Fibroblast of lung (primary cell): ENCODE results near the gene ANGPTL2. TPM values are rescaled to one million over a fixed set of nuclear protein-coding genes. Genes with fewer than 3 reads are reported as not detected.

Source experiments
- DNase-seq, 2 donors: peaks; one replicate each; pipeline versions ENCODE4 v3.0.0 to v3.0.0-alpha.2; 2010; ENCODE audit warnings: low read depth in 2 of 2
- H2AFZ ChIP-seq: 2 replicates; pipeline ENCODE4 v1.5.1; 2012; ENCODE audit warnings: low read length, control low read depth, inconsistent platforms
- H3K27ac ChIP-seq: 2 replicates; pipeline ENCODE4 v1.5.1; 2011; ENCODE audit warnings: low read length, control low read depth; ENCODE audit not compliant: insufficient read depth
- H3K27me3 ChIP-seq: 2 replicates; pipeline ENCODE4 v1.5.1; 2011; ENCODE audit warnings: mild to moderate bottlenecking, low read length; ENCODE audit not compliant: control insufficient read depth, insufficient read depth
- H3K36me3 ChIP-seq: 2 replicates; pipeline ENCODE4 v1.5.1; 2011; ENCODE audit warnings: low read length; ENCODE audit not compliant: control insufficient read depth, insufficient read depth
- H3K4me1 ChIP-seq: 2 replicates; pipeline ENCODE4 v1.5.1; 2011; ENCODE audit warnings: low read length; ENCODE audit not compliant: control insufficient read depth, insufficient read depth; ENCODE audit errors: extremely low read depth
- H3K4me2 ChIP-seq: 2 replicates; pipeline ENCODE4 v1.5.1; 2011; ENCODE audit warnings: low read length, control low read depth; ENCODE audit not compliant: insufficient read depth; ENCODE audit errors: extremely low read depth
- H3K4me3 ChIP-seq, 4 experiments: fragments of 200-600 bp in 1 of 4; sonication (generic) in 1 of 4; replicated peaks in 1 of 4; 2 replicates each; pipeline ENCODE4 v1.5.1; 2011 to 2016; ENCODE audit warnings: low read length in 4 of 4, low read depth in 3 of 4, mild to moderate bottlenecking in 3 of 4, control low read depth in 2 of 4, inconsistent platforms in 1 of 4, mixed read lengths in 1 of 4; ENCODE audit not compliant: insufficient read depth in 1 of 4; ENCODE audit errors: control extremely low read depth in 1 of 4
- H3K79me2 ChIP-seq: 2 replicates; pipeline ENCODE4 v1.5.1; 2012; ENCODE audit warnings: mild to moderate bottlenecking, low read length, inconsistent platforms; ENCODE audit not compliant: control insufficient read depth, insufficient read depth
- H3K9ac ChIP-seq: 2 replicates; pipeline ENCODE4 v1.5.1; 2011; ENCODE audit warnings: mild to moderate bottlenecking, low read length, control low read depth; ENCODE audit not compliant: insufficient read depth
- H3K9me3 ChIP-seq: 2 replicates; pipeline ENCODE4 v1.5.1; 2012; ENCODE audit warnings: low read depth, low read length; ENCODE audit not compliant: control insufficient read depth, insufficient read depth
- H4K20me1 ChIP-seq: 2 replicates; pipeline ENCODE4 v1.5.1; 2011; ENCODE audit warnings: low read length; ENCODE audit not compliant: control insufficient read depth, insufficient read depth; ENCODE audit errors: extremely low read depth
- EZH2 ChIP-seq: IDR thresholded peaks from 2 replicates; pipeline ENCODE4 v1.5.1; 2012; ENCODE audit warnings: low read length, control low read depth, mild to moderate bottlenecking; ENCODE audit errors: missing control alignments
- polyA plus RNA-seq, 2 donors: library from polyadenylated mRNA; depleted of rRNA in 1 of 2; stranded (reverse) in 1 of 2; unstranded in 1 of 2; fragments of >200 nt; gene quantifications; 2 replicates each; pipeline ENCODE4 v1.2.1, GENCODE V29; 2011 to 2012; ENCODE audit warnings: missing spikeins in 1 of 2
- total RNA-seq: library from RNA; depleted of rRNA; stranded (reverse); fragments of >200 nt; gene quantifications from 2 replicates; pipeline ENCODE4 v1.2.1, GENCODE V29; 2014
- TF ChIP-seq, protein P1 (sequence below), 2 donors: IDR thresholded peaks in 1 of 2; conservative IDR thresholded peaks in 1 of 2; 1 replicate in 1 of 2; 2 replicates in 1 of 2; pipeline ENCODE4 v1.5.1; 2011 to 2012; ENCODE audit warnings: low read length in 2 of 2, control low read depth in 1 of 2, inconsistent platforms in 1 of 2, low read depth in 1 of 2, mild to moderate bottlenecking in 1 of 2

The ANGPTL2 gene
- total and polyA plus RNA-seq, 2 donors (not counting 1 experiment from before 2014, with no cell fraction given) = 128 to 163 TPM

DNA sequence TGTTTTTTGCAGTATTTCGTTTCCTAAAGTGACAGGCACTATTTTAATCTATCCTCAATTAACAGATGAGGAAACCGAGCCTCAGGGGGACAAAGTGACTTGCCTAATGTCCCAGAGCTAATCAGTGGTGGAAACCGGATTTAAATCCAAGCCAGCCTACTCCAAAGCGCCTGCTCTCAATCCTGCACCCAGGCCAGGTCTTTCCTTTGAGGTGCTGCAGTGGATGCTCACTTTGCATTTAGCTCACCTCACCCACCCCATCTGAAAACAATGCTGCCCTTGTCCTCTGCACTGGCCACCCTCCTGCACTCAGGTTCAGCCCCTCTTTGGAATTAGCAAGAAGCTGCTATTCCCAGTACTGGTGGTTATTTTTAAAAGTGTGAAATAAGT is 16.0 kb downstream of the ANGPTL2 start:
- Histone ChIP-seq H3K4me1 (peaks cover 8% of the 10 kb centered on the region), H3K36me3 (peaks cover 20% of the 10 kb centered on the region), H3K79me2 (no peaks in the 10 kb centered on the region), H4K20me1 (no peaks in the 10 kb centered on the region), H2AFZ (no peak overlapping the region), H3K27ac (no peak overlapping the region), H3K9me3 (no peaks in the 10 kb centered on the region), H3K4me2 (no peak overlapping the region), H3K27me3 (no peaks in the 10 kb centered on the region), H3K4me3 (no peak overlapping the region), H3K9ac (no peak overlapping the region)
- no peak for DNase-seq
- no peak for TF ChIP-seq EZH2
- TF ChIP-seq, protein P1, sequence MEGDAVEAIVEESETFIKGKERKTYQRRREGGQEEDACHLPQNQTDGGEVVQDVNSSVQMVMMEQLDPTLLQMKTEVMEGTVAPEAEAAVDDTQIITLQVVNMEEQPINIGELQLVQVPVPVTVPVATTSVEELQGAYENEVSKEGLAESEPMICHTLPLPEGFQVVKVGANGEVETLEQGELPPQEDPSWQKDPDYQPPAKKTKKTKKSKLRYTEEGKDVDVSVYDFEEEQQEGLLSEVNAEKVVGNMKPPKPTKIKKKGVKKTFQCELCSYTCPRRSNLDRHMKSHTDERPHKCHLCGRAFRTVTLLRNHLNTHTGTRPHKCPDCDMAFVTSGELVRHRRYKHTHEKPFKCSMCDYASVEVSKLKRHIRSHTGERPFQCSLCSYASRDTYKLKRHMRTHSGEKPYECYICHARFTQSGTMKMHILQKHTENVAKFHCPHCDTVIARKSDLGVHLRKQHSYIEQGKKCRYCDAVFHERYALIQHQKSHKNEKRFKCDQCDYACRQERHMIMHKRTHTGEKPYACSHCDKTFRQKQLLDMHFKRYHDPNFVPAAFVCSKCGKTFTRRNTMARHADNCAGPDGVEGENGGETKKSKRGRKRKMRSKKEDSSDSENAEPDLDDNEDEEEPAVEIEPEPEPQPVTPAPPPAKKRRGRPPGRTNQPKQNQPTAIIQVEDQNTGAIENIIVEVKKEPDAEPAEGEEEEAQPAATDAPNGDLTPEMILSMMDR (conservative IDR thresholded peaks at IDR 0.05 in 1 of 2, IDR thresholded peaks at IDR 0.05 in 1 of 2; ENCODE audit: low read depth in 1 of 2, low read length in 2 of 2) = no peak

DNA sequence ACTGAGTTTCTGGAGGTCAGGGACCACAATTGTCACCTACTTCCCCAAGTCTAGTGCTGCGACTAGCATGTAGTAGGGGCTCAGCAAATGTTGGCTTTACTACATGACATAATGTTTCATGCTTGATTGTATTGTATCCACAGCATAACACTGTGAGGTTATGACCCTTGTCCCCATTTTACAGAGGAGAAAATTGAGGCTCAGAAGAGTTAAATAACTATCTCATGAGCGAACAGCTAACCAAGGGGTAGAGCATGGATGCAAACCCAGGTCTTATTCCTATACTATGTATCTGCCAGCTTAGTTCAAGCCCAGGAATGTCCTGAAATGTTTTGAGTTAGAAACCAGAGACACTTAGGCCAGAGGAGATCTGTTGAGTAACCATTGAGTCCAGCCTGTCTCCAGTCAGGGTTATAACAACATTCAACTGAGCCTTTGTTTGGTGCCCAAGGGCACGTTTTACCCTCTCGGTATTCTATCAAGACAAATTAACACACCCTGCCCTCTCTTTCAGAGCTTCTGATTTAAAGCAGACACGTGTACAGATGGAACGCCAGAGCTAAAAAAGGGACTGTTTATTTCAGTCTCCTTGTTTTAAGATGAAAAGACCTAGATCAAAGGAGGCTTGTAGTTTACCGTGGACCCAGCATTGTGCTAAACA is 16.5 kb downstream of the ANGPTL2 start:
- no peaks in the 10 kb centered on the region for H3K27me3 ChIP-seq
- H3K27ac ChIP-seq = no peak overlapping the region
- H2AFZ ChIP-seq = no peak overlapping the region
- H3K36me3 ChIP-seq = peaks cover 23% of the 10 kb centered on the region
- no peak for TF ChIP-seq EZH2
- TF ChIP-seq, protein P1 (conservative IDR thresholded peaks at IDR 0.05 in 1 of 2, IDR thresholded peaks at IDR 0.05 in 1 of 2; ENCODE audit: low read depth in 1 of 2, low read length in 2 of 2) = no peak
- H4K20me1 ChIP-seq = no peaks in the 10 kb centered on the region
- no peak for DNase-seq
- no peak overlapping the region for H3K4me3 ChIP-seq
- H3K4me2 ChIP-seq = no peak overlapping the region
- H3K79me2 ChIP-seq = no peaks in the 10 kb centered on the region
- H3K9me3 ChIP-seq = no peaks in the 10 kb centered on the region
- no peak overlapping the region for H3K9ac ChIP-seq
- H3K4me1 ChIP-seq = peaks cover 8% of the 10 kb centered on the region

DNA sequence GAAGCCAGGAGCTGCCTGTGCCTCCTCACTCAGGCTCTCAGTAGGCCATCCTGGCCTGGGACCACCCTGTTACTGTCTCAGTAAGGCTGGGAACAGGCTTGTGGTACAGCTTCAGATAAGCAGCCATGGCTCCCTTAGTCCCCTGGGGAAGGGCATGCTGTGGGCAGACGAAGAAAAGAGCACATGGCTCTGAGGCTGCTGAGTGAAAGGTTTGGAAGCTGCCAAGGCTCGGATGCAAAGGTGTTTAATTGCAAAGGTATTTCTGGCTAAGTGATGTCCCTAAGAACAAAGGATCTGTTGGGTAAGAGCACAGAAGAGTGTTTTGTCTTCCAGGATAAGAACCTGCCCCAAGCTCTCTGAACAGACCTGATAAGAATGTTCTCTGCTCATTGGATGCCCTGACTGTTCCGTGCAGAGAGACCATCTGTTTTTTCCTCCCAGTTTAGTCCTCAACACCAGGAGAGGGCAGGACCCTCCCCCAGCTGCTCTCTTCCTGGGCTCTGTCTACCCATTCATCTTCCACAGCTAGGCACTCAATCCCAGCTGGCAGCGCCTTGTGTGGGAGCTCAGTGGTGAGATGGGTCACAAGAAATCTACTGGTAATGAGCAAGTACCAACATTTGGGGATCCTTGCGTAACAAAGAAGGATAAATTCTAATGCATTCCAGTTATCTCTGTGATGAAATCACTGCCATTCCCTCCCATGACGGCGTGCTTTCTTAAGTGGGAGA is 17.7 kb downstream of the ANGPTL2 start:
- peaks cover 8% of the 10 kb centered on the region for H3K4me1 ChIP-seq
- no peak overlapping the region for H3K27ac ChIP-seq
- H3K4me2 ChIP-seq = no peak overlapping the region
- peak in 1 of 2 donors; percentile 52 for DNase-seq
- no peak overlapping the region for H3K9ac ChIP-seq
- no peak overlapping the region for H2AFZ ChIP-seq
- TF ChIP-seq, protein P1 (conservative IDR thresholded peaks at IDR 0.05 in 1 of 2, IDR thresholded peaks at IDR 0.05 in 1 of 2; ENCODE audit: low read depth in 1 of 2, low read length in 2 of 2) = no peak
- H3K27me3 ChIP-seq = no peaks in the 10 kb centered on the region
- no peaks in the 10 kb centered on the region for H3K9me3 ChIP-seq
- H3K4me3 ChIP-seq = no peak overlapping the region
- no peaks in the 10 kb centered on the region for H3K79me2 ChIP-seq
- H4K20me1 ChIP-seq = no peaks in the 10 kb centered on the region
- H3K36me3 ChIP-seq = peaks cover 23% of the 10 kb centered on the region
